ENCODE results near the gene SPEM3.

Gene SPEM3

DNA sequence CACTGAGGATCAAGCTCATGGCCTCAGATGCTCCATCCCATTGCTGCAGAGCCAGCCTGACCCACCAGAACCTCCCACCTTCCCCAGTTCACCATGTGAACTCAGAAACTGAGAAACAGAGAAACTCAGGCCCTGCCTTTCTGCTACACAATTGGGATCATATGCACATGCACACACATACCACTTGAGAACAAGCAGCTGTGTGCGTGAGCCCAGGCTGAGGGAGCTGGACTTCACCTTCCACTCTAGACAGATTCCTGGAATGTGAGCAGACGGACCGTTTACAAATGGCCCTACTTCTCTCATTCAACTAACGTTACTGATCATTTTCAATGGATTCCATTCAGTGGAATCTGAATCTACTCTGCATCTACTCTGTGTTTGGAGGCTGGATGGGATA lies 5.0 kb upstream of the SPEM3 start:
- DNase-seq: no peak

DNA sequence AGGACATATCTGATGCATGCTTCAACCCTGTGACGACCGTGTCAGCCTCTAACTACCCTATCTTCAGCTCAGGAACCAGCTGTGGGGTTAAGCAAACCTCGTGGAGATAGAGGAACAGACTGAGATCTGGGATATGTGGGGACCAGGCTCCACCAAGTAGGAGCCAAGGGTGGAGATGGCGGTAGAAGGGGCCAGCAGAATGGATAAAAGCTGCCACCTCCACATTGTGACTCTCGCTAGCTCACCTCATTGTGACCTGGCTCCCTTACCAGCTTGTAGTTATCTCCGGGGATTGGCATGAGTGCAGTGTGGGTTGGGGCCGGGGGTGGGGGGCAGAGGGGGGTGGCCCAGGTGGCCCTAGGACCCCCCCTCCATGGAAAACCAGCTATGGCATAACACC lies 3.3 kb upstream of the SPEM3 start, which contains the start of gene SPEM2:
Gene SPEM2 (plus strand): TSS at position 301 of the 400 bp plus-strand sequence. CDS start 73 bp downstream, at position 374.
- DNase-seq: no peak

DNA sequence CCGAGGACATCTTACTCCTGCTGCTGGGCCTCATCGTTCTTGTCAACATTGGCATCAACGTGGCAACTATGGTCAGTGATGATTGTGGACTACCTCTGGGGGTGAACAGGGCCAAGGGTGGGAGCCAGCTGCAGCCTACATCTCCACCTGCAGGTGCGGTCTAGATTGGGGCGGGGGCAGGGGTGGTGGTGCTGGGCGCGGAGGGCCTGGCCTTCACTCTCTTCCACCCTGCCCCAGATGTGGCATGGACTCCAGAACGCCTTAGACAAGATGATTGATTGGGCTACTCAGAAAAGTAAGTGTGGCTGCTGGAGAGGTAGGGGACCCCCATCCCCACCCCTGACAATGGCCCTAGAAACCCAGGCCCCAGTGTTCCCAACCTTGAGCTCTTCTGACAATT lies 2.9 kb upstream of the SPEM3 start:
- DNase-seq: no peak

DNA sequence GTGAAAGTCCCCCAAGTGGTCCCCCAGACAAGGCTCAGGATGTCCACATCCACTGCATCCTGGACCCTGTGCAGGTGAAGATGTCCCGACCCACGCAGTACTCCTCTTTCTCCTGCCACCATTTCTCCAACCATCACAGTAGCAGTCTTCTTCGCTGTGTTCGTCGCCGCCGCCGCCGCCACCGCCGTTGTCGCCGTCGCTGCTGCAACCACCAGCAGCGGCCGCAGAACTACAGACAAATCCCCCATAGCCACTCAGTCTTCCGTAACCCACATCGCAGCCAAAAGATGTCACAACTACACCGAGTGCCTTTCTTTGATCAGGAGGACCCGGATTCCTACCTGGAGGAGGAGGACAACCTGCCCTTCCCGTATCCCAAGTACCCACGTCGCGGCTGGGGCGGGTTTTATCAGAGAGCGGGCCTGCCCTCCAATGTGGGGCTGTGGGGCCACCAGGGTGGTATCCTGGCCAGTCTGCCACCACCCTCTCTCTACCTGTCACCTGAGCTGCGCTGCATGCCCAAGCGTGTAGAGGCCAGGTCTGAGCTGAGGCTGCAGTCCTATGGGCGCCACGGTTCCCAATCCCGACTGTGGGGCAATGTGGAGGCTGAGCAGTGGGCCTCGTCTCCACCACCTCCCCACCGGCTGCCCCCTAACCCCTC lies 2.3 kb upstream of the SPEM3 start:
- DNase-seq: no peak

DNA sequence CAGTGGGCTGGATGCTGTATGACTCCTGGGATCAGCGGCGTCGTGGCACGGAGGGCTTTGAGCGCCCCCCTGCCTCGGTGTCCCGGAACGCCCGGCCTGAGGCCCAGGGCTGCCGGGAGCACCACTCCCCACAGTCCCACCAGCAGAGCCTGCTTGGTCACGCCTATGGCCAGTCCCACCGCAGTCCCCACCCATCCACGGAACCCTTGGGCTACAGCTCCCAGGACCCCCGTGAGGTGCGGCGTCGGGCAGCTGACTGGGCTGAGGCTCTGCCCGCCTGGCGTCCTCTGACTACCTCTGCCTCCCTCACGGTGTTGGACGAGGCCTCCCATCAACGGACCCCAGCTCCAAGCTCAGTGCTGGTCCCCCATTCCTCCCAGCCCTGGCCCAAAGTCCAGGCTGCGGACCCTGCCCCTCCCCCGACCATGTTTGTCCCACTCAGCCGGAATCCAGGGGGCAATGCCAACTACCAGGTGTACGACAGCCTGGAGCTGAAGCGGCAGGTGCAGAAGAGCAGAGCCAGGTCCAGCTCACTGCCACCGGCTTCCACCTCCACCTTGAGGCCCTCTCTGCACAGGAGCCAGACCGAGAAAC lies 1.7 kb upstream of the SPEM3 start:
- DNase-seq: no peak

DNA sequence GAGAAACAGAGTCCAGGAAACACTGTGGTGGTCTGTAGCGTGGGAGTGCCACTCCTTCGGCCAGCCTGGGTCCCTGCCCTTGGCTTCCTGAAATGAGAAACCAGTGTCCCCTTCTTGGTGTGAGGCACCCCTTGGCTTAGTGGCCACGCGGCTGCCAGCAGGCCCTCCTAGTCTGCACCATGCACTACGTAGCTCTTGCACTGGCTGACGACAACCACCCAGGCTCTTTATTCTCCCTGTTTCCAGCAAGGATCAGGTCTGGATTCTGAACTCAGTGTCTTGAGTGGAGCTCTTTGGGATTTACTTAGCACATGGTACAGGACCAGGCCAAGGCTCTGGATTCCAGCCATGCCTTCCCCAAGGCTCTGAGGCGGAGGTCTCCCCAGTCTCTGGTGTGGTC lies 1.1 kb upstream of the SPEM3 start:
- DNase-seq: no peak

DNA sequence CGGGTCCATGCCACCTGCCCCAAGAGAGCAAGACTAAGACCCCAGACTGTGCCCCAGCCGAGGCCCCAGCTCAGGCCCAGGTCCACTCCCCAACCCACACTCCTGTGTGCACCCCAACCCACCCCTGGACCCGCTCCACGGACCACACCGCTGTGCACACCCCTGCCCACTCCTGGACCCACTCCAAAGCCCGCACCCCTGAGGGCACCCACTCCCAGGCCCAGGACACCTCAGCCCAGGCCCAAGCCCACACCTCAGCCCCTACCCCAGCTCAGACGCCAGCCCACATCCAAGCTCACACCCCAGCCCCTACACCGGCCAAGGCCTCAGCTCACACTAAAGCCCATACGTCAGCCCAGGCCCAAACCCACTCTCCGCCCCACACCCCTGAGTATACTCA lies 1.1 kb downstream of the SPEM3 start:
- no peak for DNase-seq

DNA sequence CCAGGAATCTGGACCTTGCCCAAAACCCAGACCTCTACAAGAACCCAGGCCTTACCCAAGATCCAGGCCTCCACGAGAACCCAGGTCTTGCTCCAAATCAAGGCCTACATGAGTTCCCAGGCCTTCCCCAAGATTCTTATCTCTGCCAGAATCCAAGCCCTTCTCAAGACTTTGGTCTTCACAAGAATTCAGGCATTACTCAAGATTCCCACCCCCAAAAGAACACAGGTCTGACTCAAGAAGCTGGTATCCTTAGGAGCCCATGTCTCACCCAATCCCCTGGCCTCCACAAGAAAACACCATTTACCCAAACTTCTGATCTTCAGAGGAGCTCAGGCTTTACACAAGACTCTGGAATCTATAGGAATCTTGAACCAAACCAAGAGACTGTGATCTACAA lies 2.6 kb downstream of the SPEM3 start:
- no peak for DNase-seq

DNA sequence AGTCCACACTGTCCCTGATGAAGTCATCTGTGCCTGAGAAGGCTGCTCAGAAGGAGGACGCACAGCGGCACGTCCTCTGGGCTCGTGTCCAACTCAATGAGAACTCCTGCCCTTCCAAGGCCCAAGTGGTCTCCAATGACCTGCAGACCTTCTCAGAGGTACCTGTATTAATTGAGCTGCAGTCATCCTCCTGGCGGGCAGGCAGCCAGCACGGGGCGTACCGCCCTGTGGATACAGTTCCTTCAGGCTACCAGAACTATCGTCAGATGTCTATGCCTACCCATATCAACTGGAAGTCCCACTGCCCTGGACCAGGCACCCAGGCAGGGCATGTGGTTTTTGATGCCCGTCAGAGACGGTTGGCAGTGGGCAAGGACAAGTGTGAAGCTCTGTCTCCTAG lies 3.6 kb downstream of the SPEM3 start:
- no peak for DNase-seq

DNA sequence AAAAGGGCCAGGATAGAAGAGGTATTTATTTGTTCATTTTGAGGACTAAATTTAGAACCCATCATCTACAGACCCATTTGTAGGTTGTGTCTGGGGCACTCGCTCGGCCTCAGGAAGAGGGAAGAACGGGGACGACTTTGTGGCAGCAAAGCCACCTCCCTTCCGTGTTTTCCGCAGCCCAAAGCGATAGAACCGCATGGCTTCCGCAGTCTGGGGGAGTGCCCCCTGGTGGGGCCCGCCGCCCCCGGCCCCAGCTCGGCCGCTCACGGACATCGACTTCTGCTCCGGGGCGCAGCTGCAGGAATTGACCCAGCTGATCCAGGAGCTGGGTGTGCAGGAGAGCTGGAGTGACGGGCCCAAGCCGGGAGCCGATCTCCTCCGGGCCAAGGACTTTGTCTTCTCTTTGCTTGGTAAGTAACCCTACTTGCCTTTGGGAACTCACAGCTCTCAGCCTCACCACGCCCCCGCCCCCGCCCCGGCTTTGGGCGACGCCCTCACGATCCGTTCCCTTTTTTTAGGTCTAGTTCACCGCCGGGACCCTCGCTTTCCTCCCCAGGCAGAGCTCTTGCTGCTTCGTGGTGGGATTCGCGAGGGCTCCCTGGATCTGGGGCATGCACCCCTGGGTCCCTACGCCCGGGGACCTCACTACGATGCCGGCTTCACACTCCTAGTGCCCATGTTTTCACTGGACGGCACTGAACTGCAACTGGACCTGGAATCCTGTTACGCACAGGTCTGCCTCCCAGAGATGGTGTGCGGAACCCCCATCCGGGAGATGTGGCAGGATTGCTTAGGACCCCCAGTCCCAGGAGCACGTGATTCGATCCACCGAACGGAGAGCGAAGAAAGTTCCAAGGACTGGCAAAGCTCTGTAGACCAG lies 7.3 kb downstream of the SPEM3 start:
- no peak for DNase-seq

DNA sequence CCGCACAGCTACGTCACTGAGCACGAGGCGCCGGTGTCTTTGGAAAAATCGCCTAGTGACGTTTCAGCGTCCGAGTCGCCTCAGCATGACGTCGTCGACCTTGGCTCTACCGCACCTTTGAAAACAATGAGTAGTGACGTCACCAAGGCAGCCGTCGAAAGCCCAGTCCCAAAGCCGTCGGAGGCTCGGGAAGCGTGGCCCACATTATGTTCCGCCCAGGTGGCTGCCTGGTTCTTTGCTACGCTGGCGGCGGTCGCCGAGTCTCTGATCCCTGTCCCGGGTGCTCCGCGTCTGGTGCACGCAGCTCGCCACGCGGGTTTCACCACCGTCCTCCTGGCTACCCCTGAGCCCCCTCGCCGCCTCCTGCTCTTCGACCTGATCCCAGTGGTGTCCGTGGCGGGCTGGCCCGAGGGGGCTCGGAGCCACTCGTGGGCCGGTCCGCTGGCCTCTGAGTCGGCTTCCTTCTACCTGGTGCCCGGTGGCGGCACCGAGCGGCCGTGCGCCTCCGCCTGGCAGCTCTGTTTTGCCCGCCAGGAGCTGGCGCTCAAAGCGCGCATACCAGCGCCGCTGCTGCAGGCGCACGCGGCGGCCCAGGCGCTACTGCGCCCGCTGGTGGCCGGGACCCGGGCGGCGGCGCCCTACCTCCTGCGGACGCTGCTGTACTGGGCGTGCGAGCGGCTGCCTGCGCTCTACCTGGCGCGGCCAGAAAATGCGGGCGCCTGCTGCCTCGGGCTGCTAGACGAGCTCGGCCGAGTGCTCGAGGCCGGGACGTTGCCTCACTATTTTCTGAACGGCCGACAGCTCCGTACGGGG lies 8.1 kb downstream of the SPEM3 start:
- DNase-seq: peak in 1 of 2 experiments; percentile 70

DNA sequence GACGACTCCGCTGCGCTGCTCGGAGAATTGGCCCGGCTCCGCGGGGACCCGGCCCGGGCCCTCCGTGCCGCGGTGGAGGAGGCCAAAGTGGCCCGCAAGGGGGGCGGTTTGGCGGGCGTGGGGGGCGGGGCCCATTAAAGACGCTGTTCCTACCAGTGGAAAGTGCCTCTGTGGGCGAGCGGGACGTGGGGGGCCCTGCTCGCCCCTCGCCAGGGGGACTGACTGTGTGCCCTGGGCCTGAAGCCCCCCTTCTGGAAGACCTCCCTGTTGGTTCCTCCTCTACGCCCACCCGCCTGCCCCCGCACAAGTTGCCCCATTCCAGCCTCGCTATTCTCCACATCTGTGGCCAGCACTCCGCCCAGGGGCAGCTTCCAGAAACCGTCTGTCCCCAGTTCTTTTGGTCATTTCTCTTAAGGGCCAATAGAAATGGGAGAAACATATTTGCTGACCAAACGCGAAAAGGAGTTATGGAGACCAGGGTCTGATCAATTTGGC lies 8.8 kb downstream of the SPEM3 start:
- no peak for DNase-seq

DNA sequence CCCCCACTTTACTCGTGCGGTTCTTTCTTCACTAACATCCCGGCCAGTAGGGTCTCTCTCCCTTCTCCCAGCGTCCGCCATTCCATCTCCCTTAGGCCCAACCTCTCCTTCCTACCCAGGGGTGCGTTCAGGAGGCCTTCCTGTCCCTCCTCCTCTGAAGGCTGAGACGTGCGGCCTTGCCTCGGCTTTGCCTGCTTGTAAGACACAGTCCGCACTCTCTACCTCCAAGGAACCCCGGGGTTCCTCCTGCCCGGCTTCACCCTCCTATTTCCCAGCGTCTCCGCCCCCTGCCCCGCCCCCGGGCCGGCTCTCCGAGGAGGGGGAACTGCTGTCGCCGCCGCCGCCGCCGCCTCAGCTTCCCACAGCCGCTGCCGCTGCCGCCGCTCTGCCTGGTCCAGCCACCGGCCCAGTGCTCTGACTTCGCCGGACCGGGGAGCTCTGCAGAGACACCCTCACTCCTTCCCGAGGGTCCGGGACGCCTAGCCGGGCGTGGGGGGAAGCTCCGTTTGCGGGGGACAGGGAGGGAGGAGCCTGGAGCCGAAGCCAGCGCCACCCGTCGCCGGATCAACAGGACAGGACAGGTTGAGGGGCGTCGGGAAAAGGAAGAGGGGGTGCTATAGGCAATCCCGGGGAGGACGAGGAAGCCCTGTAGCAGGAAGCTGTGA lies 9.4 kb downstream of the SPEM3 start:
- no peak for DNase-seq

DNA sequence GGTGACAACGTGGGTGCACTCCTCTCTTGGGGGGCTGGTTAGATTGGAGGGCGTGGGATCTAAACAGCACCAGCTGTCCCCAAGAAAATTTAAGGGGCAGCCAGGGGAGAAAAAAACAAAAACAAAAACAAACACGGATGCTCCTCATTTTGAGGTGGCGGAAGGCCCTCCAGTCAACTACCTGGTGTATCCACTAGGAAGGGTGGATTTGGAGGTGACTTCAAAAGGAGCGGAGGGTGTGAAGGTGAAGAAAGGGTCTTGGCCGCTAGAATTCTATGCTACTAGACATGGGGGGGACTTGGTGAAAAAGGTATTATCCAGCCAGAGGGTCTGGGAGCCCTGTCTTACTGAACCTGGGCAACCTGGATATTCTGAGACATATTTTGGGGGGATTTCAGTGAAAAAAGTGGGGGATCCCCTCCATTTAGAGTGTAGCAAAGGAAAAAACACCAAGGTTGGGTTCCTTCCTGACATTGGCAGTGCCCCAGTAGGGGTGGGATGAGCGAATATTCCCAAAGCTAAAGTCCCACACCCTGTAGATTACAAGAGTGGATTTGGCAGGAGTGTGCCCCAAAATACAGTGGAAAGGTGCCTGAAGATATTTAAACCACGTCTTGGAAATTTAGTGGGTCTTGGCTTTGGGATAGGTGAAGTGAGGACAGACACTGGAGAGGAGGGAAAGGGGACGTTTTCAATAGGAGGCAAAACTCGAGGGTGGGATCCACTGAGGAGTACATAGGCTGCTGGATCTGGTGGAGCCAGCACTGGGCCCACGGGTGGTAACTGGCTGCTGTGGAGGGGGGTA lies 10.2 kb downstream of the SPEM3 start:
- DNase-seq: no peak

DNA sequence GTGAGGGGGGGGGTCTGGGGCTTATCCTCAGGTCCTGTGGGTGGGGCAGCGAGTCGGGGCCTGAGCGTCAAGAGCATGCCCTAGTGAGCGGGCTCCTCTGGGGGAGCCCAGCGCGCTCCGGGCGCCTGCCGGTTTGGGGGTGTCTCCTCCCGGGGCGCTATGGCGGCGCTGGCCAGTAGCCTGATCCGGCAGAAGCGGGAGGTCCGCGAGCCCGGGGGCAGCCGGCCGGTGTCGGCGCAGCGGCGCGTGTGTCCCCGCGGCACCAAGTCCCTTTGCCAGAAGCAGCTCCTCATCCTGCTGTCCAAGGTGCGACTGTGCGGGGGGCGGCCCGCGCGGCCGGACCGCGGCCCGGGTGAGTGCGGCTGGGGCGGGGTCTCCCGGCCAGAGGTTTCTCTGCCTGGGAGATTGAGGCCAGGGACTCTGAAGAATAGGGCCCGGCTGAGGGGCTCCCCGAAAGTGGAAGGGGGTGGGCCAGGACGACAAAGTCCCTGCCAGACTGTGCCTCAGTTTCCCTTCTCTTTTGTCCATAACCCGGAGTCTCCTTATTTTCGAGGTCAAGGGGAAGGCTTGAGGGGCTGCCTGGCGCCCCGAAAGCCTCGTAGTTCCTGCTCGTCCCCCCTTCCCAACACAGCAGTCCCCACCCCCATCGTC lies 10.9 kb downstream of the SPEM3 start, which contains the start of gene FGF11:
Gene FGF11 (plus strand): TSS at position 51 of the 651 bp plus-strand sequence. CDS start 109 bp downstream, at position 160.
- DNase-seq: no peak

DNA sequence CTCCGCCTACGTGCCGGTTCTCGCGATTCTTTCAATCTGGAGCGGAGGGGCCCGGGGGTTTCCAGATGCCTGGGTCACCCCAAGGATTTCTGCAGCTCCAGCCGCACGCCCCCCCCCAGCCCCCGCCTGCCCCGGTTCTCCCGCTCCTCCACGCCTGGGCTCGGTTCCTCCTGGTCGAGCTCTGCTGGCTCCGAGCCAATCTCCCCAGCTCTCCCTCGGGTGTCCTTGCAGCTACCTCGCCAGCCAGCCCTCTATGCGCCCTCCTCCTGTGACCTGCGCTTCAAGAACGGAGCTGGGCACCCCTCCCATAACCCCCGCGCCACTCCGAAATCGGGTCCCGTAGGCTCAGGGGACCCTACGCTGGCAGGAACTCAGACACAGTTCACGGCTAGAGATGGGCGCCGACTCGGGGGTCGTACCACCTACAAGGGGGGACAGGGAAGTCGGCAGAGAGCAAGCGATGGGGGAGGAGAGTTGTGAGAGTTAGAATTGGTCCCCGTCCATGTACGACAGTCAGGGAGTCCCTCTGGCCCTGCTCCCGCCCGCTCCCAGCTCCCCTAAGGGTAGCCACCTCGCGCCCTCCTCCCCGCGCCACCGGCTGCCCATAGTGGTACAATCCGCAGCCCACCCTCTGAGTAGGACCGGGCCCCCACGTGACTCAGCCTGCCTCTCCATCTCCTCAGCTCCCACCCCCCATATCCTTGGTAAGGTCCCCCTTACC lies 11.6 kb downstream of the SPEM3 start:
- peak in 1 of 2 experiments; percentile 37 for DNase-seq

DNA sequence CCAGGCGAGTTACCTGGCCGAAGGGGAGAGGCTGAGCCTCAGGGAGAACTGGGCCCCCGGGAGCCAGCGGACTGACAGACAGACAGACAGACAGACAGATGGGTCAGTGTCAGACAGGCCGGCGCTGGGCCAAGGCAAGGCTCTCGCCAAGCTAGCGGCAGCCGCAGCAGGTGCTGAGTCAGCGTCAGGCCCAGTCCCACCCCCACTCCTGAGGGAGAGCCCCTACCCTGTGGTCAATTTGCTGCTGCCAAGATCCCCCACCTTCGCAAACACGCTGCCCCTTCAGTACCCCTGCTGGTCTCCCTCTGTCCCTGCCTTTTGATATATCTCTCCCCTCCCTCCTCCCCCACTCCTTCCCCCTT lies 12.2 kb downstream of the SPEM3 start:
- DNase-seq: peak in 1 of 2 experiments; percentile 35

DNA sequence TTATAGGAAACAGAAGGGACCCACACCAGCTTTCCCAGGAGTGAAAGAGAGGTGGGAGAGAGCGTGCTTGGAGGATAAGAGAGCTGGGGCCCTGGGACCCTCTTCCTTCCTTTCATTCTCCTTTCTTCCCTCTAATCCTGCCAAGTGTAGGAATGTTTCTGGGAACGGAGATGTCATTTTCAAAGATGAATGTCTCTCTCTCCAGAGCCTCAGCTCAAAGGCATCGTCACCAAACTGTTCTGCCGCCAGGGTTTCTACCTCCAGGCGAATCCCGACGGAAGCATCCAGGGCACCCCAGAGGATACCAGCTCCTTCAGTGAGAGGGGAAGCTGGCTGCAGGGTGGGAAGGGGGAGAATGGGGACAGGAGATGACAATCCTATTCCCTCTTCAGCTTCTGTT lies 12.6 kb downstream of the SPEM3 start:
- DNase-seq: no peak

DNA sequence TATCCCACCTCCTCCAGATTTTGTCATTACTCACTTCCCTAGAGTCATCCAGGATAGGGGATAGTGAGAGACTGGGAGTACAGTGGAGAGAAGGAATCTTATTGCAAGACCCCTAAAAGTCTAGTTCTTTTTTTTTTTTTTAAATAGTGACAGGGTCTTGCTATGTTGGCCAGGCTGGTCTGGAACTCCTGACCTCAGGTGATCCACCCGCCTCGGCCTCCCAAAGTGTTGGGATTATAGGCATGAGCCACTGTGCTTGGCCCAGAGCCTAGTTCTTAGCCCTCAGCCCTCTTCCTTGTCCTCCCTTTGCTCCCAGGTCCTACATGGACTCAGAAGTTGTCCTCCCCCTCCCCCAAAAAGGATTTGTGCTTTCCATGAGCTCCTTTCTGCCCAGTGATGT lies 13.5 kb downstream of the SPEM3 start:
- no peak for DNase-seq
